Ishikawa (cell line): ENCODE results near the gene NPAS3.

Experiments used
- CREB1 ChIP-seq: IDR thresholded peaks from 2 replicates; pipeline ENCODE4 v1.6.1; 2012; ENCODE audit warnings: low read depth
- EP300 ChIP-seq: IDR thresholded peaks from 2 replicates; pipeline ENCODE4 v1.6.1; 2012; ENCODE audit warnings: borderline replicate concordance
- TF ChIP-seq, protein P1 (sequence below): IDR thresholded peaks from 2 replicates; pipeline ENCODE4 v1.6.1; 2012

DNA sequence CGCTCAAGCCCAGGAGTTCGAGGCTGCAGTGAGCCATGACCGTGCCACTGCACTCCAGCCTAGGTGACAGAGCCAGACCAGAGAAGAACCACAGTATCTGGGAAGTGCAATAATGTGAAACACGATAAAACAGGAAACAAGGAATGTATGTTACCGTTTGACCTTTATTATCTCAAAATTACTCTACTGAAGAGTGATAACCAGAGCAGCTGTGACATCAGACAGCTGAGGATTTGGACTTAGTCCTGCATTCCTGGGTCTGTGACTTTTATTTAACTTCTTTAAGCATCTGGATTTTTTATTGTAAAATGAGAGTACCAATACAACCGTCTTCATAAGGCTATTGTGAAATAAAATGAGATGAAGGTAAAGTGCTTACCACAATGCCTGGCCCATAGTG lies 806.5 kb downstream of the NPAS3 start:
- TF ChIP-seq EP300 (no peak), CREB1 (no peak)
- TF ChIP-seq, protein P1, sequence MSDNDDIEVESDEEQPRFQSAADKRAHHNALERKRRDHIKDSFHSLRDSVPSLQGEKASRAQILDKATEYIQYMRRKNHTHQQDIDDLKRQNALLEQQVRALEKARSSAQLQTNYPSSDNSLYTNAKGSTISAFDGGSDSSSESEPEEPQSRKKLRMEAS = no peak
